WTC11 (cell line): ENCODE data around the gene IQCK.

Experiments
- E2F5 ChIP-seq: sonication (generic); formaldehyde crosslinking; IDR thresholded peaks from 2 replicates; pipeline ENCODE4 v1.8.1; 2022; ENCODE audit warnings: mild to moderate bottlenecking, moderate library complexity, missing genetic modification reagents
- ELF4 ChIP-seq: sonication (generic); formaldehyde crosslinking; IDR thresholded peaks from 2 replicates; pipeline ENCODE4 v1.8.1; 2022; ENCODE audit warnings: low read depth, mild to moderate bottlenecking, moderate library complexity, missing genetic modification reagents
- HMGXB4 ChIP-seq: sonication (generic); formaldehyde crosslinking; IDR thresholded peaks from 2 replicates; pipeline ENCODE4 v1.8.1; 2023; ENCODE audit warnings: mild to moderate bottlenecking, moderate library complexity, missing genetic modification reagents
- IRF2 ChIP-seq: sonication (generic); formaldehyde crosslinking; IDR thresholded peaks from 2 replicates; pipeline ENCODE4 v1.8.0; 2022; ENCODE audit warnings: low read depth, missing genetic modification reagents, borderline replicate concordance
- NR3C1 ChIP-seq: sonication (generic); formaldehyde crosslinking; conservative IDR thresholded peaks from 2 replicates; pipeline ENCODE4 v1.8.1; 2023; ENCODE audit warnings: low read depth, mild to moderate bottlenecking, missing genetic modification reagents
- TEAD1 ChIP-seq: sonication (generic); formaldehyde crosslinking; IDR thresholded peaks from 2 replicates; pipeline ENCODE4 v1.8.0; 2022; ENCODE audit warnings: mild to moderate bottlenecking, missing genetic modification reagents
- USF2 ChIP-seq: sonication (generic); formaldehyde crosslinking; IDR thresholded peaks from 2 replicates; pipeline ENCODE4 v1.8.1; 2023; ENCODE audit warnings: mild to moderate bottlenecking, missing genetic modification reagents, moderate library complexity
- ZNF416 ChIP-seq: fragments of 250-450 bp; sonication (Bioruptor Pico); IDR thresholded peaks from 2 replicates; pipeline ENCODE4 v1.9.0; 2021; ENCODE audit warnings: mild to moderate bottlenecking, inconsistent platforms
- TF ChIP-seq, protein P1 (sequence below): fragments of 200-600 bp; IDR thresholded peaks from 2 replicates; pipeline ENCODE4 v1.8.0; 2022; ENCODE audit warnings: antibody characterized with exemption
- TF ChIP-seq, protein P2 (sequence below): sonication (generic); formaldehyde crosslinking; conservative IDR thresholded peaks from 2 replicates; pipeline ENCODE4 v1.8.1; 2022; ENCODE audit warnings: mild to moderate bottlenecking, missing genetic modification reagents
- TF ChIP-seq, protein P3 (sequence below): sonication (generic); formaldehyde crosslinking; IDR thresholded peaks from 2 replicates; pipeline ENCODE4 v1.8.0; 2022; ENCODE audit warnings: missing genetic modification reagents
- TF ChIP-seq, protein P4 (sequence below): sonication (generic); formaldehyde crosslinking; IDR thresholded peaks from 2 replicates; pipeline ENCODE4 v1.8.0; 2022; ENCODE audit warnings: mild to moderate bottlenecking, missing genetic modification reagents
- TF ChIP-seq, protein P5 (sequence below): fragments of 250-450 bp; sonication (Bioruptor Pico); IDR thresholded peaks from 2 replicates; pipeline ENCODE4 v1.9.0; 2021; ENCODE audit warnings: mild to moderate bottlenecking
- TF ChIP-seq, protein P6 (sequence below): sonication (generic); formaldehyde crosslinking; IDR thresholded peaks from 2 replicates; pipeline ENCODE4 v1.8.0; 2023; ENCODE audit warnings: missing genetic modification reagents

DNA sequence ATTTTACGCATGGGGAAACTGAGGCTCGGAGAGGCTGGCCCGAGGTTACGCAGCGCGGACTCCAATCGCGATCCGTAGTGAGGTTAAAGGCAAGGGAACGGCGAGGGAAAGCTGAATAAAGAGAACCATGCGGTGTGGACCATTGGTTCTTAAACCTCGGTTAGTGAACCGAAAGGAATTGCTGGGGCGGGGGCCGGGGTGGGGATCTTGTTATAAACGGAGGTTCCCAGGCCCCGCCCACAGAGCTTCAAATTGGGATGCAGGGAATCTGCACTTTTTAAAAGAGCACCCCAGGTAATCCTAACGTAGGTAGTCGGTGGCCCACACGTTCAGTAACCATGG is 524 bp downstream of the IQCK start:
- TF ChIP-seq, protein P1, sequence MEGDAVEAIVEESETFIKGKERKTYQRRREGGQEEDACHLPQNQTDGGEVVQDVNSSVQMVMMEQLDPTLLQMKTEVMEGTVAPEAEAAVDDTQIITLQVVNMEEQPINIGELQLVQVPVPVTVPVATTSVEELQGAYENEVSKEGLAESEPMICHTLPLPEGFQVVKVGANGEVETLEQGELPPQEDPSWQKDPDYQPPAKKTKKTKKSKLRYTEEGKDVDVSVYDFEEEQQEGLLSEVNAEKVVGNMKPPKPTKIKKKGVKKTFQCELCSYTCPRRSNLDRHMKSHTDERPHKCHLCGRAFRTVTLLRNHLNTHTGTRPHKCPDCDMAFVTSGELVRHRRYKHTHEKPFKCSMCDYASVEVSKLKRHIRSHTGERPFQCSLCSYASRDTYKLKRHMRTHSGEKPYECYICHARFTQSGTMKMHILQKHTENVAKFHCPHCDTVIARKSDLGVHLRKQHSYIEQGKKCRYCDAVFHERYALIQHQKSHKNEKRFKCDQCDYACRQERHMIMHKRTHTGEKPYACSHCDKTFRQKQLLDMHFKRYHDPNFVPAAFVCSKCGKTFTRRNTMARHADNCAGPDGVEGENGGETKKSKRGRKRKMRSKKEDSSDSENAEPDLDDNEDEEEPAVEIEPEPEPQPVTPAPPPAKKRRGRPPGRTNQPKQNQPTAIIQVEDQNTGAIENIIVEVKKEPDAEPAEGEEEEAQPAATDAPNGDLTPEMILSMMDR: no peak
- TF ChIP-seq IRF2 (CRISPR knock-in tag): no peak
- TF ChIP-seq, protein P2, sequence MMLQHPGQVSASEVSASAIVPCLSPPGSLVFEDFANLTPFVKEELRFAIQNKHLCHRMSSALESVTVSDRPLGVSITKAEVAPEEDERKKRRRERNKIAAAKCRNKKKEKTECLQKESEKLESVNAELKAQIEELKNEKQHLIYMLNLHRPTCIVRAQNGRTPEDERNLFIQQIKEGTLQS (CRISPR knock-in tag): no peak
- no peak for TF ChIP-seq TEAD1 (CRISPR knock-in tag)
- TF ChIP-seq, protein P3, sequence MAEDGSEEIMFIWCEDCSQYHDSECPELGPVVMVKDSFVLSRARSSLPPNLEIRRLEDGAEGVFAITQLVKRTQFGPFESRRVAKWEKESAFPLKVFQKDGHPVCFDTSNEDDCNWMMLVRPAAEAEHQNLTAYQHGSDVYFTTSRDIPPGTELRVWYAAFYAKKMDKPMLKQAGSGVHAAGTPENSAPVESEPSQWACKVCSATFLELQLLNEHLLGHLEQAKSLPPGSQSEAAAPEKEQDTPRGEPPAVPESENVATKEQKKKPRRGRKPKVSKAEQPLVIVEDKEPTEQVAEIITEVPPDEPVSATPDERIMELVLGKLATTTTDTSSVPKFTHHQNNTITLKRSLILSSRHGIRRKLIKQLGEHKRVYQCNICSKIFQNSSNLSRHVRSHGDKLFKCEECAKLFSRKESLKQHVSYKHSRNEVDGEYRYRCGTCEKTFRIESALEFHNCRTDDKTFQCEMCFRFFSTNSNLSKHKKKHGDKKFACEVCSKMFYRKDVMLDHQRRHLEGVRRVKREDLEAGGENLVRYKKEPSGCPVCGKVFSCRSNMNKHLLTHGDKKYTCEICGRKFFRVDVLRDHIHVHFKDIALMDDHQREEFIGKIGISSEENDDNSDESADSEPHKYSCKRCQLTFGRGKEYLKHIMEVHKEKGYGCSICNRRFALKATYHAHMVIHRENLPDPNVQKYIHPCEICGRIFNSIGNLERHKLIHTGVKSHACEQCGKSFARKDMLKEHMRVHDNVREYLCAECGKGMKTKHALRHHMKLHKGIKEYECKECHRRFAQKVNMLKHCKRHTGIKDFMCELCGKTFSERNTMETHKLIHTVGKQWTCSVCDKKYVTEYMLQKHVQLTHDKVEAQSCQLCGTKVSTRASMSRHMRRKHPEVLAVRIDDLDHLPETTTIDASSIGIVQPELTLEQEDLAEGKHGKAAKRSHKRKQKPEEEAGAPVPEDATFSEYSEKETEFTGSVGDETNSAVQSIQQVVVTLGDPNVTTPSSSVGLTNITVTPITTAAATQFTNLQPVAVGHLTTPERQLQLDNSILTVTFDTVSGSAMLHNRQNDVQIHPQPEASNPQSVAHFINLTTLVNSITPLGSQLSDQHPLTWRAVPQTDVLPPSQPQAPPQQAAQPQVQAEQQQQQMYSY (CRISPR knock-in tag): no peak
- TF ChIP-seq ELF4 (CRISPR knock-in tag): no peak
- TF ChIP-seq E2F5 (CRISPR knock-in tag): no peak
- TF ChIP-seq ZNF416 (CRISPR knock-in tag): no peak
- no peak for TF ChIP-seq HMGXB4 (CRISPR knock-in tag)
- no peak for TF ChIP-seq NR3C1 (CRISPR knock-in tag)
- TF ChIP-seq, protein P4, sequence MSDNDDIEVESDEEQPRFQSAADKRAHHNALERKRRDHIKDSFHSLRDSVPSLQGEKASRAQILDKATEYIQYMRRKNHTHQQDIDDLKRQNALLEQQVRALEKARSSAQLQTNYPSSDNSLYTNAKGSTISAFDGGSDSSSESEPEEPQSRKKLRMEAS (CRISPR knock-in tag): no peak
- TF ChIP-seq USF2 (CRISPR knock-in tag): no peak
- TF ChIP-seq, protein P5, sequence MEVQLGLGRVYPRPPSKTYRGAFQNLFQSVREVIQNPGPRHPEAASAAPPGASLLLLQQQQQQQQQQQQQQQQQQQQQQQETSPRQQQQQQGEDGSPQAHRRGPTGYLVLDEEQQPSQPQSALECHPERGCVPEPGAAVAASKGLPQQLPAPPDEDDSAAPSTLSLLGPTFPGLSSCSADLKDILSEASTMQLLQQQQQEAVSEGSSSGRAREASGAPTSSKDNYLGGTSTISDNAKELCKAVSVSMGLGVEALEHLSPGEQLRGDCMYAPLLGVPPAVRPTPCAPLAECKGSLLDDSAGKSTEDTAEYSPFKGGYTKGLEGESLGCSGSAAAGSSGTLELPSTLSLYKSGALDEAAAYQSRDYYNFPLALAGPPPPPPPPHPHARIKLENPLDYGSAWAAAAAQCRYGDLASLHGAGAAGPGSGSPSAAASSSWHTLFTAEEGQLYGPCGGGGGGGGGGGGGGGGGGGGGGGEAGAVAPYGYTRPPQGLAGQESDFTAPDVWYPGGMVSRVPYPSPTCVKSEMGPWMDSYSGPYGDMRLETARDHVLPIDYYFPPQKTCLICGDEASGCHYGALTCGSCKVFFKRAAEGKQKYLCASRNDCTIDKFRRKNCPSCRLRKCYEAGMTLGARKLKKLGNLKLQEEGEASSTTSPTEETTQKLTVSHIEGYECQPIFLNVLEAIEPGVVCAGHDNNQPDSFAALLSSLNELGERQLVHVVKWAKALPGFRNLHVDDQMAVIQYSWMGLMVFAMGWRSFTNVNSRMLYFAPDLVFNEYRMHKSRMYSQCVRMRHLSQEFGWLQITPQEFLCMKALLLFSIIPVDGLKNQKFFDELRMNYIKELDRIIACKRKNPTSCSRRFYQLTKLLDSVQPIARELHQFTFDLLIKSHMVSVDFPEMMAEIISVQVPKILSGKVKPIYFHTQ: no peak
- TF ChIP-seq, protein P6, sequence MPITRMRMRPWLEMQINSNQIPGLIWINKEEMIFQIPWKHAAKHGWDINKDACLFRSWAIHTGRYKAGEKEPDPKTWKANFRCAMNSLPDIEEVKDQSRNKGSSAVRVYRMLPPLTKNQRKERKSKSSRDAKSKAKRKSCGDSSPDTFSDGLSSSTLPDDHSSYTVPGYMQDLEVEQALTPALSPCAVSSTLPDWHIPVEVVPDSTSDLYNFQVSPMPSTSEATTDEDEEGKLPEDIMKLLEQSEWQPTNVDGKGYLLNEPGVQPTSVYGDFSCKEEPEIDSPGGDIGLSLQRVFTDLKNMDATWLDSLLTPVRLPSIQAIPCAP (CRISPR knock-in tag): no peak
